Endodermal cell (in vitro differentiated cells): Measurements from ENCODE around the gene ZKSCAN3. TPM values are rescaled to one million over a fixed set of nuclear protein-coding genes. Genes with fewer than 3 reads are reported as not detected.

Experiments
- DNase-seq: peaks from one replicate; pipeline ENCODE4 v3.0.0-alpha.2; 2017
- H3K27ac ChIP-seq: 2 replicates; pipeline ENCODE4 v1.5.1; 2013; ENCODE audit warnings: mild to moderate bottlenecking, low read depth, low read length, moderate library complexity
- H3K27me3 ChIP-seq: 2 replicates; pipeline ENCODE4 v1.6.1; 2013; ENCODE audit warnings: mild to moderate bottlenecking, low read length, moderate library complexity; ENCODE audit not compliant: insufficient read depth, control insufficient read depth, poor library complexity, severe bottlenecking
- H3K36me3 ChIP-seq: 2 replicates; pipeline ENCODE4 v1.7.0; 2013; ENCODE audit warnings: mild to moderate bottlenecking, low read length, moderate library complexity; ENCODE audit not compliant: control insufficient read depth, insufficient read depth
- H3K4me1 ChIP-seq: one replicate; pipeline ENCODE4 v1.7.0; 2013; ENCODE audit warnings: low read length; ENCODE audit not compliant: control insufficient read depth, insufficient read depth
- H3K4me3 ChIP-seq: 2 replicates; pipeline ENCODE4 v1.5.1; 2013; ENCODE audit warnings: mild to moderate bottlenecking, low read length, moderate library complexity
- H3K9ac ChIP-seq: 2 replicates; pipeline ENCODE4 v1.6.1; 2013; ENCODE audit warnings: mild to moderate bottlenecking, low read length, moderate library complexity; ENCODE audit not compliant: poor library complexity, severe bottlenecking; ENCODE audit errors: extremely low read depth
- H3K9me3 ChIP-seq: 2 replicates; pipeline ENCODE4 v1.6.1; 2013; ENCODE audit warnings: mild to moderate bottlenecking, low read length, moderate library complexity; ENCODE audit not compliant: control insufficient read depth
- H3K27ac Mint-ChIP-seq: 2 replicates; pipeline ENCODE4 v1.8.0; 2020; ENCODE audit warnings: mixed read lengths
- H3K27me3 Mint-ChIP-seq: 2 replicates; pipeline ENCODE4 v1.8.0; 2021; ENCODE audit warnings: mild to moderate bottlenecking, mixed read lengths; ENCODE audit not compliant: insufficient read depth
- H3K36me3 Mint-ChIP-seq: 2 replicates; pipeline ENCODE4 v1.8.0; 2020; ENCODE audit warnings: low read depth, mixed read lengths
- H3K4me1 Mint-ChIP-seq: 2 replicates; pipeline ENCODE4 v1.8.0; 2020; ENCODE audit warnings: mixed read lengths
- H3K4me3 Mint-ChIP-seq: 2 replicates; pipeline ENCODE4 v1.8.0; 2020; ENCODE audit warnings: mild to moderate bottlenecking, moderate library complexity, mixed read lengths
- H3K9me3 Mint-ChIP-seq: 2 replicates; pipeline ENCODE4 v1.8.0; 2020; ENCODE audit warnings: mild to moderate bottlenecking, mixed read lengths
- WGBS, 2 experiments: methylation state at CpG; one replicate each; pipeline versions ENCODE4 v1.1.5 to v1.1.7; 2013; ENCODE audit warnings: missing lambda C conversion rate in 2 of 2, mixed read lengths in 1 of 2; ENCODE audit not compliant: insufficient coverage in 1 of 2, insufficient read length in 1 of 2; 5-methylcytosine and 5-hydroxymethylcytosine counted together
- total RNA-seq, 2 donors: library from RNA; stranded (reverse); fragmentation: NEBNext Ultra II Directional in 1 of 2; extraction: Animal tissue kit (Norgen Biotek cat#: 25700) in 1 of 2; gene quantifications; 2 replicates in 1 of 2; 3 replicates in 1 of 2; pipeline ENCODE4 v1.2.1, GENCODE V29; 2021
- TF ChIP-seq, protein P1 (sequence below): fragments of 200-600 bp; sonication (generic); conservative IDR thresholded peaks from 2 replicates; pipeline ENCODE4 v1.5.0; 2021; ENCODE audit warnings: antibody characterized with exemption, mild to moderate bottlenecking

ZKSCAN3 gene
- total RNA-seq, 2 donors from 2014 or later, result 10.1 to 11.4 TPM

DNA sequence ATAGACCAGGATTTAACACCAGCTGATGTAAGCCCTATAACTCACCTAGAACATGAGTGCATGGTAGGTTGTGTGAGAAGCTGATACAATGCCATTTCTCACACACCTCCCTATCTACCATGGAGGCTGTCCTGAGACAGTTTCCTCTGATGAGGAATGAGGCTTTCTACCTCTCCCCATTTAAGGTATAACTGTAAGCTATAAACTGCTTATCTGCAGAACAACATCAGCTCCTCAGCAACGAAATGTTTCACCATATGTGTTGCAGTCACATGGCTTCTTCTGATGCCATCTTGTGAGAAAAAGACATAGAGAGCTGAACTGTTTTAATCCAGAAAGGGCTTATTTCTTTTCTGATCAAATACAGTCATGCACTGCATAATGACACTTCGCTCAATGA, 20.7 kb downstream of the ZKSCAN3 start:
- H3K9ac ChIP-seq, result no peak overlapping the region
- H3K36me3 Mint-ChIP-seq, result peaks cover 25% of the 10 kb centered on the region
- no peaks in the 10 kb centered on the region for H3K27me3 Mint-ChIP-seq
- TF ChIP-seq, protein P1, sequence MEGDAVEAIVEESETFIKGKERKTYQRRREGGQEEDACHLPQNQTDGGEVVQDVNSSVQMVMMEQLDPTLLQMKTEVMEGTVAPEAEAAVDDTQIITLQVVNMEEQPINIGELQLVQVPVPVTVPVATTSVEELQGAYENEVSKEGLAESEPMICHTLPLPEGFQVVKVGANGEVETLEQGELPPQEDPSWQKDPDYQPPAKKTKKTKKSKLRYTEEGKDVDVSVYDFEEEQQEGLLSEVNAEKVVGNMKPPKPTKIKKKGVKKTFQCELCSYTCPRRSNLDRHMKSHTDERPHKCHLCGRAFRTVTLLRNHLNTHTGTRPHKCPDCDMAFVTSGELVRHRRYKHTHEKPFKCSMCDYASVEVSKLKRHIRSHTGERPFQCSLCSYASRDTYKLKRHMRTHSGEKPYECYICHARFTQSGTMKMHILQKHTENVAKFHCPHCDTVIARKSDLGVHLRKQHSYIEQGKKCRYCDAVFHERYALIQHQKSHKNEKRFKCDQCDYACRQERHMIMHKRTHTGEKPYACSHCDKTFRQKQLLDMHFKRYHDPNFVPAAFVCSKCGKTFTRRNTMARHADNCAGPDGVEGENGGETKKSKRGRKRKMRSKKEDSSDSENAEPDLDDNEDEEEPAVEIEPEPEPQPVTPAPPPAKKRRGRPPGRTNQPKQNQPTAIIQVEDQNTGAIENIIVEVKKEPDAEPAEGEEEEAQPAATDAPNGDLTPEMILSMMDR, result no peak
- no peaks in the 10 kb centered on the region for H3K4me1 ChIP-seq
- H3K4me3 ChIP-seq, result no peak overlapping the region
- H3K27ac ChIP-seq, result no peak overlapping the region
- H3K4me1 Mint-ChIP-seq, result no peaks in the 10 kb centered on the region
- H3K4me3 Mint-ChIP-seq, result no peak overlapping the region
- 92 to 97% methylated on average over 2 of the region's 2 CpGs for WGBS, 2 experiments
- DNase-seq, result no peak
- H3K36me3 ChIP-seq, result peaks cover 17% of the 10 kb centered on the region
- H3K9me3 ChIP-seq, result no peaks in the 10 kb centered on the region
- no peak overlapping the region for H3K27ac Mint-ChIP-seq
- H3K9me3 Mint-ChIP-seq, result no peaks in the 10 kb centered on the region
- no peaks in the 10 kb centered on the region for H3K27me3 ChIP-seq

DNA sequence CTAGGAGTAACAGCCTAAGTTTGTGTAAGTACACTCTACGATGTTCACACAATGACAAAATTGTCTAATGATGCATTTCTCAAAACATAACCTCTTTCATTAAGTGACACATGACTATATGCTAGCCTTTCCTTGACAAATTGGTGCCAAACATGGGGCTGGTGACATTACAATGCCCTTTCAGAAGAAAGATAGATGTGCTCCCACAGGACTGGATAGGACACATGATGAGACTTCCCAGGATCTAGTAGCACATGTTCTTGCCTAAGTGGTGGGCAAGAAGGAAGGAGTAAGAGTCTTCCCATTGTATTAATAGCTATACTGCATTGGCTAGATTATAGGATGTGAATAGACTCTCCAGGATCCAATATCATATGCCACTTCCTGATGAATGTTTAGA, 21.5 kb downstream of the ZKSCAN3 start:
- no peaks in the 10 kb centered on the region for H3K9me3 Mint-ChIP-seq
- no peak overlapping the region for H3K27ac ChIP-seq
- no peak overlapping the region for H3K4me3 Mint-ChIP-seq
- no peak overlapping the region for H3K4me3 ChIP-seq
- TF ChIP-seq, protein P1, result no peak
- WGBS, 2 experiments, result 83 to 93% methylated on average over 1 of the region's 1 CpG
- peaks cover 9% of the 10 kb centered on the region for H3K36me3 ChIP-seq
- no peaks in the 10 kb centered on the region for H3K9me3 ChIP-seq
- no peak overlapping the region for H3K9ac ChIP-seq
- H3K27me3 Mint-ChIP-seq, result no peaks in the 10 kb centered on the region
- DNase-seq, result no peak
- no peaks in the 10 kb centered on the region for H3K4me1 ChIP-seq
- no peaks in the 10 kb centered on the region for H3K27me3 ChIP-seq
- no peak overlapping the region for H3K27ac Mint-ChIP-seq
- no peaks in the 10 kb centered on the region for H3K4me1 Mint-ChIP-seq
- peaks cover 19% of the 10 kb centered on the region for H3K36me3 Mint-ChIP-seq

DNA sequence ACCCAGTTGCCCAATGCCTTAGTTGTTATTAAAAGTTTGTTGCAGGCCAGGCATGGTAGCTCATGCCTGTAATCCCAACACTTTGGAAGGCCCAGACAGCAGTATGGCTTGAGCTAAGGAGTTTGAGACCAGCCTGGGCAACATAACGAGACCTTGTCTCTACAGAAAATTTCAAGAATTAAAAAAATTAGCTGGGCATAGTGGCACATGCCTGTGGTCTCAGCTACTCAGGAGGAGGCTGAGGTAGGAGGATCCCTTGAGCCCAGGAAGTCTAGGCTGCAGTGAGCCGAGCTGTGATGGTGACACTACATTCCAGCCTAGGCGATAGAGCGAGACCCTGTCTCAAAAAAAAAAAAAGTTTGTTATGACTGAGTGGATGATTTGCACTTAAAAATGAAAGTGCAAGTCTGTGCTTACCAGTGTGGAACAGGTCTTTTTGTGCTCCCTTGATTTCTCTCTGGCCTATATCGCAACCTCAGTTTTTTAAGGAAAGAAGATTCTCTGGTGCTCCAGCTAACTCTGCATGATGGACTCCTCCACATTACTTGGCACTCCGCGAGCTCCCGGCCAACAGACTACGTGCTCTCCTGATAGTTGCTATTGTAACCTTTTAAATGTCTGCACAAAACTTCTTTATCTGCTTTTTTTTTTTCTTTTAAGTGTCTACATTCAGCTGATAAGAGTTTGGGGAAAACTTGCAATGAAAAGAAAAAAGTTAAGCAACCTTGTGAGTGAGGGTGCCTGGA, 22.1 kb downstream of the ZKSCAN3 start:
- Mint-ChIP-seq H3K36me3 (peaks cover 14% of the 10 kb centered on the region), H3K4me3 (no peak overlapping the region), H3K9me3 (no peaks in the 10 kb centered on the region), H3K4me1 (no peaks in the 10 kb centered on the region), H3K27me3 (no peaks in the 10 kb centered on the region), H3K27ac (no peak overlapping the region)
- Histone ChIP-seq H3K27ac (no peak overlapping the region), H3K9me3 (no peaks in the 10 kb centered on the region), H3K27me3 (no peaks in the 10 kb centered on the region), H3K9ac (no peak overlapping the region), H3K36me3 (peaks cover 3% of the 10 kb centered on the region), H3K4me3 (no peak overlapping the region), H3K4me1 (no peaks in the 10 kb centered on the region)
- TF ChIP-seq, protein P1, result no peak
- no peak for DNase-seq
- 91 to 94% methylated on average over 5 to 9 of the region's 9 CpGs for WGBS, 2 experiments
